Measurements from ENCODE around the gene ING1.
"Not testable (repeated sequence)": the region's sequence is repeated elsewhere in the genome, so short reads cannot be mapped to it uniquely, and the experiment has no call there.

ING1 gene, protein sequence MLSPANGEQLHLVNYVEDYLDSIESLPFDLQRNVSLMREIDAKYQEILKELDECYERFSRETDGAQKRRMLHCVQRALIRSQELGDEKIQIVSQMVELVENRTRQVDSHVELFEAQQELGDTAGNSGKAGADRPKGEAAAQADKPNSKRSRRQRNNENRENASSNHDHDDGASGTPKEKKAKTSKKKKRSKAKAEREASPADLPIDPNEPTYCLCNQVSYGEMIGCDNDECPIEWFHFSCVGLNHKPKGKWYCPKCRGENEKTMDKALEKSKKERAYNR

DNA sequence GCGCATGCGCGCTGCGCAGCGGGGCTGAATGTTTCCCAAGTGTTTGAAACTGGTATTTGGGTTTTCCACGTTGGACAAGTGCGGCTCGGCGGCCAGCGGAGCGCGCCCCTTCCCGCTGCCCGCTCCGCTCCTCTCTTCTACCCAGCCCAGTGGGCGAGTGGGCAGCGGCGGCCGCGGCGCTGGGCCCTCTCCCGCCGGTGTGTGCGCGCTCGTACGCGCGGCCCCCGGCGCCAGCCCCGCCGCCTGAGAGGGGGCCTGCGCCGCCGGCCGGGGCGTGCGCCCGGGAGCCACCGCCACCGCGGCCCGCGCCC is at the start of gene ING1:
TSS of gene ING1 (plus strand) at position 59 of the 311 bp plus-strand sequence. CDS start 450 bp downstream, outside the sequence.
- Histone ChIP-seq H3K9me3 (ENCODE audit: control insufficient read depth in 2 of 2, low read length in 2 of 2) (no peaks in the 10 kb centered on the region), H3K4me1 (ENCODE audit: control insufficient read depth in 2 of 2, insufficient read depth in 2 of 2, low read length in 2 of 2) (peaks cover 17 to 21% of the 10 kb centered on the region in 2 donors), H3K4me3 (ENCODE audit: low read length in 2 of 2) (peak within 1 kb of the TSS; percentile 95 to 99), H3K27me3 (ENCODE audit: control insufficient read depth in 2 of 2, insufficient read depth in 2 of 2, low read length in 2 of 2) (no peaks in the 10 kb centered on the region), H3K9ac (ENCODE audit: low read depth in 1 of 2, low read length in 2 of 2) (peak within 1 kb of the TSS; percentile 98 to 99), H3K36me3 (ENCODE audit: control insufficient read depth in 2 of 2, insufficient read depth in 2 of 2, low read length in 2 of 2) (no peaks in the 10 kb centered on the region), H3K27ac (ENCODE audit: low read depth in 2 of 2, low read length in 2 of 2) (peak within 1 kb of the TSS; percentile 100)

- Histone ChIP-seq H3K4me1 (ENCODE audit: control insufficient read depth in 2 of 2, insufficient read depth in 2 of 2, low read length in 2 of 2) (no peaks in the 10 kb centered on the region), H3K9ac (ENCODE audit: low read depth in 1 of 2, low read length in 2 of 2) (no peak overlapping the region), H3K27ac (ENCODE audit: low read depth in 2 of 2, low read length in 2 of 2) (peak overlapping the region in 1 of 2 donors; percentile 20), H3K27me3 (ENCODE audit: control insufficient read depth in 2 of 2, insufficient read depth in 2 of 2, low read length in 2 of 2) (no peaks in the 10 kb centered on the region), H3K4me3 (ENCODE audit: low read length in 2 of 2) (no peak overlapping the region), H3K36me3 (ENCODE audit: control insufficient read depth in 2 of 2, insufficient read depth in 2 of 2, low read length in 2 of 2) (peaks cover 31 to 50% of the 10 kb centered on the region in 2 donors), H3K9me3 (ENCODE audit: control insufficient read depth in 2 of 2, low read length in 2 of 2) (no peaks in the 10 kb centered on the region)
These were observed 49.5 kb upstream of the ING1 start for GRCh38 chr13:110664041-110664440.

DNA sequence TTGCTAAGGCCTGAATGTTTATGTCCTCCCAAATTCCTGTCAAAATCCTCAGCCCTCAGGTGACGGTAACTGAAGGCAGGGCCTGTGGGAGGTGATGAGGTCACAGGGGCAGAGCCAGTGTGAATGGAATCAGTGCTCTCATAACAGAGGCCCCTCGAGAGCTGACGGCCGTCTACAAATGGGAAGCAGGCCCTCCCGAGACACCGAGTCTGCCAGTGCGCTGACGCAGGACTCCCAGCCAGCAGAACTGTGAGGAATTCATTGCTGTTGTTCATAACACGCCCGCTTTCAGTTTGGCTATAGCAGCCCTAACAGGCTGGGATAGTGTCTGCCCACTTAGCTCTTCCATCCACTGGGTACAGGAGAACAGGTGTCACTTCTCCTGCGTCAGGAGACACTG is 48.8 kb upstream of the ING1 start:
- H3K9me3 ChIP-seq (ENCODE audit: control insufficient read depth in 2 of 2, low read length in 2 of 2) = no peaks in the 10 kb centered on the region
- no peak overlapping the region for H3K9ac ChIP-seq (ENCODE audit: low read depth in 1 of 2, low read length in 2 of 2)
- H3K27me3 ChIP-seq (ENCODE audit: control insufficient read depth in 2 of 2, insufficient read depth in 2 of 2, low read length in 2 of 2) = no peaks in the 10 kb centered on the region
- H3K4me3 ChIP-seq (ENCODE audit: low read length in 2 of 2) = no peak overlapping the region
- no peak overlapping the region for H3K27ac ChIP-seq (ENCODE audit: low read depth in 2 of 2, low read length in 2 of 2)
- peaks cover 31 to 50% of the 10 kb centered on the region in 2 donors for H3K36me3 ChIP-seq (ENCODE audit: control insufficient read depth in 2 of 2, insufficient read depth in 2 of 2, low read length in 2 of 2)
- no peaks in the 10 kb centered on the region for H3K4me1 ChIP-seq (ENCODE audit: control insufficient read depth in 2 of 2, insufficient read depth in 2 of 2, low read length in 2 of 2)

- H3K27me3 ChIP-seq (ENCODE audit: control insufficient read depth in 2 of 2, insufficient read depth in 2 of 2, low read length in 2 of 2) = no peaks in the 10 kb centered on the region
- no peaks in the 10 kb centered on the region for H3K9me3 ChIP-seq (ENCODE audit: control insufficient read depth in 2 of 2, low read length in 2 of 2)
- no peak overlapping the region for H3K4me3 ChIP-seq (ENCODE audit: low read length in 2 of 2)
- H3K36me3 ChIP-seq (ENCODE audit: control insufficient read depth in 2 of 2, insufficient read depth in 2 of 2, low read length in 2 of 2) = peaks cover 31 to 46% of the 10 kb centered on the region in 2 donors
- H3K9ac ChIP-seq (ENCODE audit: low read depth in 1 of 2, low read length in 2 of 2) = no peak overlapping the region
- H3K27ac ChIP-seq (ENCODE audit: low read depth in 2 of 2, low read length in 2 of 2) = peak overlapping the region in 1 of 2 donors; percentile 54
- H3K4me1 ChIP-seq (ENCODE audit: control insufficient read depth in 2 of 2, insufficient read depth in 2 of 2, low read length in 2 of 2) = no peaks in the 10 kb centered on the region
These were observed 47.8 kb upstream of the ING1 start for GRCh38 chr13:110665491-110666254.

- Histone ChIP-seq H3K4me1 (ENCODE audit: control insufficient read depth in 2 of 2, insufficient read depth in 2 of 2, low read length in 2 of 2) (no peaks in the 10 kb centered on the region), H3K36me3 (ENCODE audit: control insufficient read depth in 2 of 2, insufficient read depth in 2 of 2, low read length in 2 of 2) (peaks cover 31 to 46% of the 10 kb centered on the region in 2 donors), H3K9me3 (ENCODE audit: control insufficient read depth in 2 of 2, low read length in 2 of 2) (no peaks in the 10 kb centered on the region), H3K27ac (ENCODE audit: low read depth in 2 of 2, low read length in 2 of 2) (peak overlapping the region in 1 of 2 donors; percentile 54), H3K4me3 (ENCODE audit: low read length in 2 of 2) (no peak overlapping the region), H3K27me3 (ENCODE audit: control insufficient read depth in 2 of 2, insufficient read depth in 2 of 2, low read length in 2 of 2) (no peaks in the 10 kb centered on the region), H3K9ac (ENCODE audit: low read depth in 1 of 2, low read length in 2 of 2) (no peak overlapping the region)
These were observed 47.3 kb upstream of the ING1 start for GRCh38 chr13:110666255-110666533.

GRCh38 chr13:110669036-110669435 is 44.5 kb upstream of the ING1 start:
- H3K9ac ChIP-seq (ENCODE audit: low read depth in 1 of 2, low read length in 2 of 2) = no peak overlapping the region
- no peak overlapping the region for H3K27ac ChIP-seq (ENCODE audit: low read depth in 2 of 2, low read length in 2 of 2)
- no peaks in the 10 kb centered on the region for H3K27me3 ChIP-seq (ENCODE audit: control insufficient read depth in 2 of 2, insufficient read depth in 2 of 2, low read length in 2 of 2)
- H3K4me1 ChIP-seq (ENCODE audit: control insufficient read depth in 2 of 2, insufficient read depth in 2 of 2, low read length in 2 of 2) = no peaks in the 10 kb centered on the region
- no peaks in the 10 kb centered on the region for H3K9me3 ChIP-seq (ENCODE audit: control insufficient read depth in 2 of 2, low read length in 2 of 2)
- H3K4me3 ChIP-seq (ENCODE audit: low read length in 2 of 2) = no peak overlapping the region
- H3K36me3 ChIP-seq (ENCODE audit: control insufficient read depth in 2 of 2, insufficient read depth in 2 of 2, low read length in 2 of 2) = peaks cover 21 to 23% of the 10 kb centered on the region in 2 donors

DNA sequence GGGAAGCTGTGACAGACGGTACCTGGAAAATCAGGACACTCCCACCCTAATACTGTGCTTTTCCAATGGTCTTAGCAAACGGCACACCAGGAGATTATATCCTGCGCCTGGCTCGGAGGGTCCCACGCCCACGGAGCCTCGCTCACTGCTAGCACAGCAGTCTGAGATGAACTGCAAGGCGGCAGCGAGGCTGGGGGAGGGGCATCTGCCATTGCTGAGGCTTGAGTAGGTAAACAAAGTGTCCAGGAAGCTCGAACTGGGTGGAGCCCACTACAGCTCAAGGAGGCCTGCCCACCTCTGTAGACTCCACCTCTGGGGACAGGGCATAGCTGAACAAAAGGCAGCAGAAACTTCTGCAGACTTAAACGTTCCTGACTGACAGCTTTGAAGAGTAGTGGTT is 43.7 kb upstream of the ING1 start:
- peaks cover 20 to 21% of the 10 kb centered on the region in 2 donors for H3K36me3 ChIP-seq (ENCODE audit: control insufficient read depth in 2 of 2, insufficient read depth in 2 of 2, low read length in 2 of 2)
- H3K9ac ChIP-seq (ENCODE audit: low read depth in 1 of 2, low read length in 2 of 2); H3K4me1 ChIP-seq (ENCODE audit: control insufficient read depth in 2 of 2, insufficient read depth in 2 of 2, low read length in 2 of 2); H3K9me3 ChIP-seq (ENCODE audit: control insufficient read depth in 2 of 2, low read length in 2 of 2); H3K27ac ChIP-seq (ENCODE audit: low read depth in 2 of 2, low read length in 2 of 2); H3K27me3 ChIP-seq (ENCODE audit: control insufficient read depth in 2 of 2, insufficient read depth in 2 of 2, low read length in 2 of 2); H3K4me3 ChIP-seq (ENCODE audit: low read length in 2 of 2): not testable (repeated sequence)

DNA sequence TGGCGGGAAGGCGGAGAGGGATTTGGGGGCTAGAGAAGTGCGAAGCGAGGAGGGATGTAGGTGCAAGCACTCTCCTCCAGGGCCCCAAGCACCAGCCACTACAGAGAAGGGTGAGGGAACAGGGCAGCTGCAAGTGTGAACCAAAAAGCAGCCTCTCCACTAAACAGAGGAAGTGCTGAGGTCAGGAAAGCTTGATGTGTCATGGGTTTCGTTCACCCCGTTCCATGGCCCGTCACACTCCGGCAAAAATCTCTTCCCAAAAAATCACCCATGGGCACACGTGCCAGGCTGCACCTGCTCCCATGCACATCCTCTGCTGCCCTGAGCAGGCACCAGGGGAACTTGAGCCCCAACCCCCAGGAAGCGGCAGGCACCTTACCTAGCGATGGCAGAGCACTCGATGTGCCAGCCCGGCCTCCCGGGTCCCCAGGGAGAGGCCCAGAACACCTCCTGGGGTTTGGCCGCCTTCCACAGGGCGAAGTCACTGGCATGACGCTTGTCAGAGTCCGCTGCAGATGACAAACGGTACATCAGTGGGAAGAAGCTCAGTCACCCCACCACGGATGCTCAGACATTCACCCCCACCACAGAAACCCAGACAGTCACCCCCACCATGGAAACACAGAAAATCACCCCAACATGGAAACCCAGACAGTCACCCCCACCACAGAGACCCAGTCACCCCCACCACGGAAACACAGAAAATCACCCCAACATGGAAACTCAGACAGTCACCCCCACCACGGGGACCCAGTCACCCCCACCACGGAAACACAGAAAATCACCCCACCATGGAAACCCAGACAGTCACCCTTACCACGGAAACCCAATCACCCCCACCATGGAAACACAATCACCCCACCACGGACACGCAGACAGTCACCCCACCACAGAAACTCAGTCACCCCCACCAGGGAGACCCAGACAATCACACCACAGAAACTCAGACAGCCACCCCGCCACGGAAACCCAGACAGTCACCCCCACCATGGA is 36.6 kb upstream of the ING1 start:
- Histone ChIP-seq H3K27ac (ENCODE audit: low read depth in 2 of 2, low read length in 2 of 2) (peak overlapping the region in 1 of 2 donors; percentile 58), H3K9me3 (ENCODE audit: control insufficient read depth in 2 of 2, low read length in 2 of 2) (no peaks in the 10 kb centered on the region), H3K4me3 (ENCODE audit: low read length in 2 of 2) (no peak overlapping the region), H3K9ac (ENCODE audit: low read depth in 1 of 2, low read length in 2 of 2) (peak overlapping the region in 1 of 2 donors; percentile 47), H3K36me3 (ENCODE audit: control insufficient read depth in 2 of 2, insufficient read depth in 2 of 2, low read length in 2 of 2) (peaks cover 24 to 34% of the 10 kb centered on the region in 2 donors), H3K4me1 (ENCODE audit: control insufficient read depth in 2 of 2, insufficient read depth in 2 of 2, low read length in 2 of 2) (peaks cover 0 to 4% of the 10 kb centered on the region in 2 donors), H3K27me3 (ENCODE audit: control insufficient read depth in 2 of 2, insufficient read depth in 2 of 2, low read length in 2 of 2) (no peaks in the 10 kb centered on the region)

- peaks cover 0 to 4% of the 10 kb centered on the region in 2 donors for H3K4me1 ChIP-seq (ENCODE audit: control insufficient read depth in 2 of 2, insufficient read depth in 2 of 2, low read length in 2 of 2)
- H3K27me3 ChIP-seq (ENCODE audit: control insufficient read depth in 2 of 2, insufficient read depth in 2 of 2, low read length in 2 of 2) = no peaks in the 10 kb centered on the region
- no peak overlapping the region for H3K4me3 ChIP-seq (ENCODE audit: low read length in 2 of 2)
- no peak overlapping the region for H3K27ac ChIP-seq (ENCODE audit: low read depth in 2 of 2, low read length in 2 of 2)
- peaks cover 31 to 44% of the 10 kb centered on the region in 2 donors for H3K36me3 ChIP-seq (ENCODE audit: control insufficient read depth in 2 of 2, insufficient read depth in 2 of 2, low read length in 2 of 2)
- H3K9me3 ChIP-seq (ENCODE audit: control insufficient read depth in 2 of 2, low read length in 2 of 2) = no peaks in the 10 kb centered on the region
- H3K9ac ChIP-seq (ENCODE audit: low read depth in 1 of 2, low read length in 2 of 2) = no peak overlapping the region
These were observed 35.6 kb upstream of the ING1 start for GRCh38 chr13:110677731-110678545.

Data from mucosa of rectum (tissue), 2 donors.